Measurements from ENCODE around the gene COL13A1. TPM values are rescaled to one million over a fixed set of nuclear protein-coding genes. Genes with fewer than 3 reads are reported as not detected.

The COL13A1 gene
- total and polyA plus RNA-seq, 2 of the 8 experiments (the other 6 are each of a cell fraction or from before 2014, with no cell fraction given): 2.6 to 5.2 TPM

GRCh38 chr10:69794673-69795072, 7.0 kb upstream of the COL13A1 start:
- H3K18ac ChIP-seq (ENCODE audit: extremely low read depth, low read length): no peak overlapping the region
- no peaks in the 10 kb centered on the region for H3K79me1 ChIP-seq (ENCODE audit: low read depth, low read length)
- ChIA-PET CTCF (ENCODE audit: partially characterized antibody) (interaction anchor here (1.6 to 41.3 kb wide), 4 partner anchors 7 to 147 kb away, joined by 3 to 958 read pairs (median 640); partner anchors contain the start of gene COL13A1), POLR2A (ENCODE audit: partially characterized antibody) (no interaction called here)
- H3K4me3 ChIP-seq (ENCODE audit: extremely low read depth in 1 of 4, insufficient read depth in 2 of 4, low read depth in 3 of 4, low read length in 4 of 4): no peak overlapping the region
- no peak overlapping the region for H3K9ac ChIP-seq (replicated peaks in 1 of 4; ENCODE audit: extremely low read depth in 1 of 4, low read depth in 3 of 4, low read length in 3 of 4)
- H3K23me2 ChIP-seq (ENCODE audit: low read depth, low read length): peaks cover 8% of the 10 kb centered on the region; the same call in 1 of the 2 replicates
- H3K9me3 ChIP-seq (ENCODE audit: insufficient read depth in 2 of 2, low read depth in 1 of 2, low read length in 1 of 2): peaks cover 4 to 10% of the 10 kb centered on the region in 2 experiments; a peak in 2 of 4 replicates
- no peaks in the 10 kb centered on the region for H3K79me2 ChIP-seq (ENCODE audit: control insufficient read depth in 1 of 2, insufficient read depth in 2 of 2, low read length in 2 of 2)
- H3K4ac ChIP-seq (replicated peaks; ENCODE audit: insufficient read length, low read depth, low read length): no peak overlapping the region
- no peak for FAIRE-seq
- 50% methylated on average over 1 of the region's 1 CpG; no CpG with 5 or more reads in 1 of the 2 experiments for WGBS, 2 experiments (ENCODE audit: extremely low coverage in 1 of 2, insufficient coverage in 1 of 2, insufficient read length in 1 of 2, insufficient replicate concordance in 2 of 2, low coverage in 1 of 2, low lambda C conversion rate in 2 of 2, missing lambda C conversion rate in 1 of 2)
- no peaks in the 10 kb centered on the region for H4K20me1 ChIP-seq (replicated peaks in 1 of 2; ENCODE audit: control insufficient read depth in 1 of 2, insufficient read depth in 2 of 2, low read length in 2 of 2)
- H3K36me3 ChIP-seq (ENCODE audit: control insufficient read depth in 2 of 4, insufficient read depth in 4 of 4, low read length in 3 of 4): no peaks in the 10 kb centered on the region
- no peak overlapping the region for H2BK5ac ChIP-seq (ENCODE audit: low read depth, low read length)
- H2BK12ac ChIP-seq (ENCODE audit: low read depth, low read length): no peak overlapping the region
- no peaks in the 10 kb centered on the region; a peak in 1 of 7 replicates for H3K27me3 ChIP-seq (replicated peaks in 1 of 4; ENCODE audit: control insufficient read depth in 3 of 4, extremely low read depth in 1 of 4, insufficient read depth in 3 of 4, low read length in 3 of 4)
- H3K56ac ChIP-seq (replicated peaks; ENCODE audit: insufficient read length, low read depth, low read length): no peak overlapping the region
- no peak overlapping the region for H4K91ac ChIP-seq (replicated peaks; ENCODE audit: insufficient read length, low read length)
- TF ChIP-seq MAFK (IDR thresholded peaks at IDR 0.05; ENCODE audit: low read depth, low read length): peak; percentile 44; the same call in 1 of the 2 replicates
- TF ChIP-seq POU5F1 (IDR thresholded peaks at IDR 0.05; ENCODE audit: low read depth, low read length): no peak
- H4K8ac ChIP-seq (ENCODE audit: extremely low read depth, insufficient read depth, low read length): no peak overlapping the region
- H2AFZ ChIP-seq (ENCODE audit: low read length): no peak overlapping the region
- H2AK5ac ChIP-seq (ENCODE audit: low read depth, low read length): no peak overlapping the region
- no peak overlapping the region for H4K5ac ChIP-seq (ENCODE audit: insufficient read length, low read depth, low read length)
- no peak overlapping the region for H2BK20ac ChIP-seq (ENCODE audit: low read length)
- H3K4me1 ChIP-seq (replicated peaks in 1 of 4; ENCODE audit: control insufficient read depth in 3 of 4, insufficient read depth in 4 of 4, low read length in 3 of 4): no peaks in the 10 kb centered on the region
- H3K14ac ChIP-seq (ENCODE audit: insufficient read length): no peak overlapping the region
- no peak overlapping the region for H3K27ac ChIP-seq (ENCODE audit: low read depth, low read length)
- no peak overlapping the region for H3K4me2 ChIP-seq (ENCODE audit: insufficient read depth in 1 of 2, low read depth in 2 of 2, low read length in 2 of 2)
- H2BK15ac ChIP-seq (ENCODE audit: low read length): no peak overlapping the region
- DNase-seq (ENCODE audit: low read depth in 1 of 2, low spot score in 2 of 2): no peak
- H3K23ac ChIP-seq (ENCODE audit: insufficient read length): no peak overlapping the region
- H2BK120ac ChIP-seq (replicated peaks; ENCODE audit: low read depth, low read length): no peak overlapping the region

Data from H1 (cell line).